Neural progenitor cell (in vitro differentiated cells): Measurements from ENCODE around the gene NEO1. TPM values are rescaled to one million over a fixed set of nuclear protein-coding genes. Genes with fewer than 3 reads are reported as not detected.

ENCODE experiments used
- DNase-seq: peaks from one replicate; pipeline ENCODE4 v3.0.0-alpha.2; 2016; ENCODE audit warnings: low spot score
- H2AFZ ChIP-seq: fragments of 200-600 bp; sonication (generic); replicated peaks from 2 replicates; pipeline ENCODE4 v1.6.1; 2016; ENCODE audit warnings: antibody characterized with exemption
- H3F3A ChIP-seq: fragments of 200-600 bp; sonication (generic); 2 replicates; pipeline ENCODE4 v1.6.1; 2016; ENCODE audit warnings: antibody characterized with exemption, low read depth
- H3K27ac ChIP-seq: fragments of 200-600 bp; sonication (generic); 2 replicates; pipeline ENCODE4 v1.5.1; 2016; ENCODE audit warnings: mild to moderate bottlenecking
- H3K27me3 ChIP-seq: fragments of 200-600 bp; sonication (generic); 2 replicates; pipeline ENCODE4 v1.6.1; 2016; ENCODE audit warnings: mild to moderate bottlenecking, moderate library complexity
- H3K36me3 ChIP-seq: fragments of 200-600 bp; sonication (generic); 2 replicates; pipeline ENCODE4 v1.5.1; 2016
- H3K4me1 ChIP-seq: fragments of 200-600 bp; sonication (generic); 2 replicates; pipeline ENCODE4 v1.6.1; 2016; ENCODE audit warnings: mixed run types
- H3K4me2 ChIP-seq: fragments of 200-600 bp; sonication (generic); 2 replicates; pipeline ENCODE4 v1.6.1; 2016
- H3K4me3 ChIP-seq: fragments of 200-600 bp; sonication (generic); 2 replicates; pipeline ENCODE4 v1.5.1; 2016
- H3K79me2 ChIP-seq: fragments of 200-600 bp; sonication (generic); 2 replicates; pipeline ENCODE4 v1.6.1; 2016; ENCODE audit warnings: low read depth
- H3K9ac ChIP-seq: fragments of 200-600 bp; sonication (generic); 2 replicates; pipeline ENCODE4 v1.6.1; 2016
- H3K9me3 ChIP-seq: fragments of 200-600 bp; sonication (generic); 2 replicates; pipeline ENCODE4 v1.5.1; 2016; ENCODE audit warnings: low read depth
- H4K20me1 ChIP-seq: fragments of 200-600 bp; sonication (generic); 2 replicates; pipeline ENCODE4 v1.6.1; 2016; ENCODE audit warnings: low read depth
- H3K27ac Mint-ChIP-seq: 3 replicates; pipeline ENCODE4 v1.8.0; 2021; ENCODE audit warnings: mixed read lengths
- H3K27me3 Mint-ChIP-seq: 2 replicates; pipeline ENCODE4 v1.8.0; 2022; ENCODE audit warnings: low read depth, mild to moderate bottlenecking, inconsistent platforms, moderate library complexity, mixed read lengths; ENCODE audit not compliant: insufficient read depth
- H3K36me3 Mint-ChIP-seq: 3 replicates; pipeline ENCODE4 v1.8.0; 2021; ENCODE audit warnings: mixed read lengths
- H3K4me1 Mint-ChIP-seq: 3 replicates; pipeline ENCODE4 v1.8.0; 2021; ENCODE audit warnings: mixed read lengths
- H3K4me3 Mint-ChIP-seq: 3 replicates; pipeline ENCODE4 v1.8.0; 2021; ENCODE audit warnings: mild to moderate bottlenecking, moderate library complexity, mixed read lengths
- H3K9me3 Mint-ChIP-seq: 3 replicates; pipeline ENCODE4 v1.8.0; 2020; ENCODE audit warnings: mixed read lengths
- CTCF ChIP-seq: fragments of 200-600 bp; sonication (generic); IDR thresholded peaks from 2 replicates; pipeline ENCODE4 v1.5.1; 2017; ENCODE audit warnings: antibody characterized with exemption, mild to moderate bottlenecking
- EZH2 ChIP-seq: fragments of 200-600 bp; sonication (generic); IDR thresholded peaks from 2 replicates; pipeline ENCODE4 v1.6.1; 2017; ENCODE audit warnings: antibody characterized with exemption, mild to moderate bottlenecking, moderate library complexity
- EZH2phosphoT487 ChIP-seq: fragments of 200-600 bp; sonication (generic); IDR thresholded peaks from 2 replicates; pipeline ENCODE4 v1.6.1; 2017; ENCODE audit warnings: antibody characterized with exemption
- total RNA-seq: library from RNA; depleted of rRNA; stranded (reverse); fragments of >200 nt; gene quantifications from 2 replicates; pipeline ENCODE4 v1.2.3, GENCODE V29; 2015; ENCODE audit warnings: low replicate concordance

The NEO1 gene
- total RNA-seq, 1 donor from 2014 or later, result 77.9 TPM

GRCh38 chr15:73153024-73153423, 100.8 kb downstream of the NEO1 start:
- Histone ChIP-seq H3K27ac (no peak overlapping the region), H3K4me2 (no peak overlapping the region), H3K9me3 (peaks cover 11% of the 10 kb centered on the region), H4K20me1 (no peaks in the 10 kb centered on the region), H3K9ac (no peak overlapping the region), H3K4me3 (no peak overlapping the region), H3K79me2 (peaks cover 30% of the 10 kb centered on the region), H3K4me1 (no peaks in the 10 kb centered on the region), H3K27me3 (no peaks in the 10 kb centered on the region), H3K36me3 (peaks cover 4% of the 10 kb centered on the region), H2AFZ (no peak overlapping the region), H3F3A (no peaks in the 10 kb centered on the region)
- TF ChIP-seq EZH2 (no peak), EZH2phosphoT487 (no peak), CTCF (no peak)
- DNase-seq, result no peak
- H3K27me3 Mint-ChIP-seq, result no peaks in the 10 kb centered on the region
- no peaks in the 10 kb centered on the region for H3K4me1 Mint-ChIP-seq
- peaks cover 50% of the 10 kb centered on the region for H3K36me3 Mint-ChIP-seq
- no peak overlapping the region for H3K27ac Mint-ChIP-seq
- H3K4me3 Mint-ChIP-seq, result no peak overlapping the region
- peaks cover 27% of the 10 kb centered on the region for H3K9me3 Mint-ChIP-seq

GRCh38 chr15:73153447-73153846, 101.2 kb downstream of the NEO1 start:
- Histone ChIP-seq H3K79me2 (peaks cover 32% of the 10 kb centered on the region), H3K4me3 (no peak overlapping the region), H3K9me3 (peaks cover 11% of the 10 kb centered on the region), H3K4me2 (no peak overlapping the region), H3K4me1 (no peaks in the 10 kb centered on the region), H3K9ac (no peak overlapping the region), H3F3A (no peaks in the 10 kb centered on the region), H3K36me3 (peaks cover 4% of the 10 kb centered on the region), H3K27ac (no peak overlapping the region), H2AFZ (no peak overlapping the region), H4K20me1 (no peaks in the 10 kb centered on the region), H3K27me3 (no peaks in the 10 kb centered on the region)
- Mint-ChIP-seq H3K27me3 (no peaks in the 10 kb centered on the region), H3K4me1 (no peaks in the 10 kb centered on the region), H3K27ac (no peak overlapping the region), H3K9me3 (peaks cover 27% of the 10 kb centered on the region), H3K4me3 (no peak overlapping the region), H3K36me3 (peaks cover 49% of the 10 kb centered on the region)
- no peak for DNase-seq
- no peak for TF ChIP-seq CTCF
- TF ChIP-seq EZH2phosphoT487, result no peak
- no peak for TF ChIP-seq EZH2

- Histone ChIP-seq H3F3A (no peaks in the 10 kb centered on the region), H3K9ac (no peak overlapping the region), H3K4me3 (no peak overlapping the region), H3K4me2 (no peak overlapping the region), H3K79me2 (peaks cover 32% of the 10 kb centered on the region), H2AFZ (no peak overlapping the region), H3K9me3 (peaks cover 11% of the 10 kb centered on the region), H3K27ac (no peak overlapping the region), H3K36me3 (no peaks in the 10 kb centered on the region), H3K4me1 (no peaks in the 10 kb centered on the region), H3K27me3 (no peaks in the 10 kb centered on the region), H4K20me1 (no peaks in the 10 kb centered on the region)
- Mint-ChIP-seq H3K36me3 (peaks cover 35% of the 10 kb centered on the region), H3K9me3 (peaks cover 27% of the 10 kb centered on the region), H3K4me1 (no peaks in the 10 kb centered on the region), H3K27me3 (no peaks in the 10 kb centered on the region), H3K27ac (no peak overlapping the region), H3K4me3 (no peak overlapping the region)
- TF ChIP-seq CTCF, result no peak
- TF ChIP-seq EZH2phosphoT487, result no peak
- no peak for TF ChIP-seq EZH2
- no peak for DNase-seq
Observed at GRCh38 chr15:73156431-73157191, 104.3 kb downstream of the NEO1 start.
